IPS DF 6.9 (cell line): ENCODE data around the gene CCDC93.

ENCODE experiments used
- DNase-seq: peaks from one replicate; pipeline ENCODE4 v3.0.0-alpha.2; 2013; ENCODE audit warnings: low read depth, low spot score
- H3K27ac ChIP-seq: one replicate; pipeline ENCODE4 v1.5.1; 2013; ENCODE audit warnings: low read length, control low read depth
- H3K27me3 ChIP-seq: 2 replicates; pipeline ENCODE4 v1.6.1; 2013; ENCODE audit warnings: mild to moderate bottlenecking, low read length; ENCODE audit not compliant: control insufficient read depth, insufficient read depth
- H3K36me3 ChIP-seq: 2 replicates; pipeline ENCODE4 v1.6.1; 2013; ENCODE audit warnings: low read length; ENCODE audit not compliant: control insufficient read depth, insufficient read depth
- H3K4me1 ChIP-seq: 2 replicates; pipeline ENCODE4 v1.6.1; 2013; ENCODE audit warnings: low read length; ENCODE audit not compliant: control insufficient read depth, insufficient read depth
- H3K4me3 ChIP-seq: 2 replicates; pipeline ENCODE4 v1.5.1; 2013; ENCODE audit warnings: mild to moderate bottlenecking, low read length
- H3K9me3 ChIP-seq: 2 replicates; pipeline ENCODE4 v1.6.1; 2013; ENCODE audit warnings: low read length, inconsistent platforms; ENCODE audit not compliant: control insufficient read depth, insufficient read depth
- WGBS: extraction: QIAGEN DNeasy Blood & Tissue Kit; methylation state at CpG from one replicate; pipeline ENCODE4 v1.1.7; 2013; ENCODE audit warnings: mixed read lengths, missing lambda C conversion rate; ENCODE audit not compliant: insufficient read length, insufficient coverage; 5-methylcytosine and 5-hydroxymethylcytosine counted together

The CCDC93 gene

GRCh38 chr2:117942551-117942950, 71.3 kb downstream of the CCDC93 start:
- Histone ChIP-seq H3K27ac (no peak overlapping the region), H3K9me3 (no peaks in the 10 kb centered on the region), H3K27me3 (no peaks in the 10 kb centered on the region), H3K4me1 (no peaks in the 10 kb centered on the region), H3K4me3 (no peak overlapping the region), H3K36me3 (peaks cover 23% of the 10 kb centered on the region)
- 100% methylated on average over 1 of the region's 2 CpGs for WGBS
- no peak for DNase-seq

GRCh38 chr2:117941693-117942092, 72.2 kb downstream of the CCDC93 start:
- Histone ChIP-seq H3K27me3 (no peaks in the 10 kb centered on the region), H3K27ac (no peak overlapping the region), H3K36me3 (peaks cover 23% of the 10 kb centered on the region), H3K9me3 (no peaks in the 10 kb centered on the region), H3K4me1 (no peaks in the 10 kb centered on the region), H3K4me3 (no peak overlapping the region)
- DNase-seq, result no peak
- no CpG with 5 or more reads among the region's 5 CpGs for WGBS

- Histone ChIP-seq H3K4me3 (no peak overlapping the region), H3K4me1 (no peaks in the 10 kb centered on the region), H3K9me3 (no peaks in the 10 kb centered on the region), H3K27ac (no peak overlapping the region), H3K36me3 (peaks cover 21% of the 10 kb centered on the region), H3K27me3 (no peaks in the 10 kb centered on the region)
- no peak for DNase-seq
Observed at GRCh38 chr2:117940436-117940835, 73.4 kb downstream of the CCDC93 start.

- Histone ChIP-seq H3K36me3 (peaks cover 16% of the 10 kb centered on the region), H3K4me3 (no peak overlapping the region), H3K27ac (no peak overlapping the region), H3K9me3 (no peaks in the 10 kb centered on the region), H3K4me1 (no peaks in the 10 kb centered on the region), H3K27me3 (no peaks in the 10 kb centered on the region)
- no peak for DNase-seq
- WGBS, result no CpG with 5 or more reads among the region's 2 CpGs
Observed at GRCh38 chr2:117938611-117939010, 75.3 kb downstream of the CCDC93 start.

GRCh38 chr2:117936871-117937428, 76.9 kb downstream of the CCDC93 start:
- Histone ChIP-seq H3K4me3 (no peak overlapping the region), H3K4me1 (no peaks in the 10 kb centered on the region), H3K36me3 (peaks cover 18% of the 10 kb centered on the region), H3K27ac (no peak overlapping the region), H3K9me3 (no peaks in the 10 kb centered on the region), H3K27me3 (no peaks in the 10 kb centered on the region)
- no CpG with 5 or more reads among the region's 5 CpGs for WGBS
- DNase-seq, result no peak

- WGBS, result no CpG with 5 or more reads among the region's 1 CpG
- no peak overlapping the region for H3K27ac ChIP-seq
- H3K9me3 ChIP-seq, result no peaks in the 10 kb centered on the region
- no peak for DNase-seq
- no peaks in the 10 kb centered on the region for H3K4me1 ChIP-seq
- no peaks in the 10 kb centered on the region for H3K27me3 ChIP-seq
- peaks cover 18% of the 10 kb centered on the region for H3K36me3 ChIP-seq
- no peak overlapping the region for H3K4me3 ChIP-seq
Observed at GRCh38 chr2:117935954-117936353, 77.9 kb downstream of the CCDC93 start.

GRCh38 chr2:117935456-117935855, 78.4 kb downstream of the CCDC93 start:
- Histone ChIP-seq H3K4me3 (no peak overlapping the region), H3K9me3 (no peaks in the 10 kb centered on the region), H3K27me3 (no peaks in the 10 kb centered on the region), H3K4me1 (no peaks in the 10 kb centered on the region), H3K27ac (no peak overlapping the region), H3K36me3 (peaks cover 13% of the 10 kb centered on the region)
- no CpG with 5 or more reads among the region's 5 CpGs for WGBS
- no peak for DNase-seq

GRCh38 chr2:117933884-117934354, 80.0 kb downstream of the CCDC93 start:
- Histone ChIP-seq H3K4me1 (no peaks in the 10 kb centered on the region), H3K9me3 (no peaks in the 10 kb centered on the region), H3K27me3 (no peaks in the 10 kb centered on the region), H3K4me3 (no peak overlapping the region), H3K27ac (no peak overlapping the region), H3K36me3 (peaks cover 16% of the 10 kb centered on the region)
- WGBS, result no CpG with 5 or more reads among the region's 5 CpGs
- DNase-seq, result no peak

GRCh38 chr2:117931978-117932377, 81.9 kb downstream of the CCDC93 start:
- no peak for DNase-seq
- Histone ChIP-seq H3K27ac (no peak overlapping the region), H3K27me3 (no peaks in the 10 kb centered on the region), H3K4me3 (no peak overlapping the region), H3K36me3 (peaks cover 16% of the 10 kb centered on the region), H3K4me1 (no peaks in the 10 kb centered on the region), H3K9me3 (no peaks in the 10 kb centered on the region)
- no CpG with 5 or more reads among the region's 7 CpGs for WGBS

- H3K27ac ChIP-seq, result no peak overlapping the region
- no peaks in the 10 kb centered on the region for H3K4me1 ChIP-seq
- no peaks in the 10 kb centered on the region for H3K27me3 ChIP-seq
- DNase-seq, result no peak
- no CpG with 5 or more reads among the region's 4 CpGs for WGBS
- H3K4me3 ChIP-seq, result no peak overlapping the region
- H3K36me3 ChIP-seq, result peaks cover 13% of the 10 kb centered on the region
- no peaks in the 10 kb centered on the region for H3K9me3 ChIP-seq
Observed at GRCh38 chr2:117931266-117931665, 82.6 kb downstream of the CCDC93 start.

GRCh38 chr2:117930775-117931174, 83.1 kb downstream of the CCDC93 start:
- whole genome bisulfite sequencing, result no CpG with 5 or more reads among the region's 4 CpGs
- H3K4me3 ChIP-seq, result no peak overlapping the region
- H3K27ac ChIP-seq, result no peak overlapping the region
- peaks cover 13% of the 10 kb centered on the region for H3K36me3 ChIP-seq
- H3K4me1 ChIP-seq, result no peaks in the 10 kb centered on the region
- DNase-seq, result no peak
- H3K27me3 ChIP-seq, result no peaks in the 10 kb centered on the region
- H3K9me3 ChIP-seq, result no peaks in the 10 kb centered on the region
